ENCODE data around the gene ACACA. TPM values are rescaled to one million over a fixed set of nuclear protein-coding genes. Genes with fewer than 3 reads are reported as not detected.

The ACACA gene
- total and polyA plus RNA-seq, 2 donors (not counting 3 experiments of a cell fraction or from before 2014, with no cell fraction given) = 55.3 to 124 TPM

DNA sequence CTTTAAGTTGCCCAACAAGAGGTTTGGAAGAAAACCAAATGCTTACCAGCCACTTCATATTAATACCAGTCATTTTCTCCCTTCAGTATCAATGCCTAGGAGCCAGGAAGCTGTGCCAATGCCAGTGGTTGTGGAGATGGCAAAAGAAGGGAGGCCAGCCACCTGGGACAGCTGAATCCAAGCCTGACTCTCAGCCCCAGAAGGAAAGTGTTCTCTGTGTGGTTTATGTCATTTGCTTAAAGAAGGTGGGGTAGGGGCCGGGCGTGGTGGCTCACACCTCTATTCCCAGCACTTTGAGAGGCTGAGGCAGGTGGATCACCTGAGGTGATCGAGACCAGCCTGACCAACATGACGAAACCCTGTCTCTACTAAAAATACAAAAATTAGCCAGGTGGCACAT, 17.5 kb downstream of the ACACA start:
- no peak overlapping the region for H2AFZ ChIP-seq (ENCODE audit: low read depth, low read length)
- H4K20me1 ChIP-seq (replicated peaks; ENCODE audit: control insufficient read depth, extremely low read depth, insufficient read depth, low read length) = no peaks in the 10 kb centered on the region
- no peak for FAIRE-seq
- no peak for TF ChIP-seq JUN (IDR thresholded peaks at IDR 0.05; ENCODE audit: borderline replicate concordance, insufficient read depth, insufficient read length, low read depth)
- H3K4me3 ChIP-seq (replicated peaks in 1 of 3; ENCODE audit: insufficient read depth in 1 of 3, low read depth in 1 of 3, low read length in 3 of 3) = no peak overlapping the region
- ChIA-PET POLR2A (no interaction called here), CTCF (interaction anchor here (12.2 kb wide), 1 partner anchor 15 kb away, joined by 123 read pairs; the partner anchor contains the start of gene C17orf78)
- no peak overlapping the region for H3K9ac ChIP-seq (replicated peaks; ENCODE audit: extremely low read depth, insufficient read depth, low read length)
- H3K79me2 ChIP-seq (ENCODE audit: control insufficient read depth, insufficient read depth, low read length) = no peaks in the 10 kb centered on the region
- H3K4me1 ChIP-seq (ENCODE audit: control insufficient read depth, extremely low read depth, insufficient read depth, low read length) = peaks cover 5% of the 10 kb centered on the region
- no peaks in the 10 kb centered on the region for H3K9me3 ChIP-seq (replicated peaks; ENCODE audit: control insufficient read depth, insufficient read depth, low read length)
- H3K4me2 ChIP-seq (ENCODE audit: insufficient read depth, low read length) = no peak overlapping the region
- H3K27ac ChIP-seq (ENCODE audit: insufficient read depth, low read depth, low read length) = no peak overlapping the region
- H3K9me1 ChIP-seq (replicated peaks; ENCODE audit: control insufficient read depth, extremely low read depth, insufficient read depth, low read length) = no peaks in the 10 kb centered on the region
- no TSS peak for BruUV-seq (replicated peaks)
- dilution Hi-C loops (cut with MboI; ENCODE audit: extremely low pct_ligation_motif_present, low sequenced_read_pairs) (no loop called here), intact Hi-C loops (cut with micrococcal nuclease) (no loop called here)
- no peaks in the 10 kb centered on the region for H3K36me3 ChIP-seq (ENCODE audit: control insufficient read depth in 2 of 2, extremely low read depth in 1 of 2, insufficient read depth in 2 of 2, low read length in 2 of 2)
- no peak for DNase-seq (ENCODE audit: low read depth, low spot score)
- no peaks in the 10 kb centered on the region for H3K27me3 ChIP-seq (ENCODE audit: control insufficient read depth in 2 of 2, insufficient read depth in 2 of 2, low read length in 2 of 2)

DNA sequence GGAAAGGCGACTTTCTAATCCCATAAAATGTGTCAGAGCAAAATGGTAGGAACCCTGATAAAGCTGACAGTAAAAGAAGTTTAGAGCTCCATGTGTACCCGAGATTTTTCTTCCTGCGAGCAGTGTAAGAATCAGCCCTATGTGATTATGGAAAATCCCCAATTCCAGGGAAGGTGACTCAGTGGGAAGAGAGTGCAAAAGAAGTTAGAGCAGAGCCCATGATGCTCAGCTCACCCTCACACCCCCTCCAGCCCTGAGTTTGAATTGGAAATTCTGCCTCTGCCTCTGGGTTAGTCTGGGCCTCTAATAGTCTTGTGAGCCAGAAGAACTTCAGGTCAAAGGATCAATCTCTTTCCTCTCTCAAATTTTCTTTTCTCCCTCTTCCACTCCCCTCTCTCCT, 18.4 kb downstream of the ACACA start:
- ChIA-PET POLR2A (no interaction called here), CTCF (interaction anchor here (0.6 to 12.2 kb wide), 5 partner anchors 9 to 262 kb away, joined by 3 to 123 read pairs (median 3); partner anchors contain the start of gene C17orf78)
- FAIRE-seq (no peak), DNase-seq (ENCODE audit: low read depth, low spot score) (no peak)
- Histone ChIP-seq H2AFZ (ENCODE audit: low read depth, low read length) (no peak overlapping the region), H3K36me3 (ENCODE audit: control insufficient read depth in 2 of 2, extremely low read depth in 1 of 2, insufficient read depth in 2 of 2, low read length in 2 of 2) (no peaks in the 10 kb centered on the region), H3K4me1 (ENCODE audit: control insufficient read depth, extremely low read depth, insufficient read depth, low read length) (peaks cover 6% of the 10 kb centered on the region), H3K4me2 (ENCODE audit: insufficient read depth, low read length) (no peak overlapping the region), H3K9me1 (replicated peaks; ENCODE audit: control insufficient read depth, extremely low read depth, insufficient read depth, low read length) (no peaks in the 10 kb centered on the region), H3K4me3 (replicated peaks in 1 of 3; ENCODE audit: insufficient read depth in 1 of 3, low read depth in 1 of 3, low read length in 3 of 3) (no peak overlapping the region), H3K27ac (ENCODE audit: insufficient read depth, low read depth, low read length) (no peak overlapping the region), H3K9ac (replicated peaks; ENCODE audit: extremely low read depth, insufficient read depth, low read length) (no peak overlapping the region), H3K79me2 (ENCODE audit: control insufficient read depth, insufficient read depth, low read length) (no peaks in the 10 kb centered on the region), H4K20me1 (replicated peaks; ENCODE audit: control insufficient read depth, extremely low read depth, insufficient read depth, low read length) (no peaks in the 10 kb centered on the region), H3K27me3 (ENCODE audit: control insufficient read depth in 2 of 2, insufficient read depth in 2 of 2, low read length in 2 of 2) (no peaks in the 10 kb centered on the region), H3K9me3 (replicated peaks; ENCODE audit: control insufficient read depth, insufficient read depth, low read length) (no peaks in the 10 kb centered on the region)
- intact Hi-C loops (cut with micrococcal nuclease) = no loop called here
- TF ChIP-seq JUN (IDR thresholded peaks at IDR 0.05; ENCODE audit: borderline replicate concordance, insufficient read depth, insufficient read length, low read depth) (no peak), MYC (IDR thresholded peaks at IDR 0.05; ENCODE audit: low read depth, low read length) (no peak), POLR2AphosphoS5 (IDR thresholded peaks at IDR 0.05; ENCODE audit: insufficient read depth, low read depth, low read length) (no peak), POLR2A (IDR thresholded peaks at IDR 0.05; ENCODE audit: low read depth, low read length) (no peak), EZH2 (IDR thresholded peaks at IDR 0.05; ENCODE audit: borderline replicate concordance, low read depth, low read length, severe bottlenecking) (no peak)
- no TSS peak for BruUV-seq (replicated peaks)
- dilution Hi-C loops (cut with MboI; ENCODE audit: extremely low pct_ligation_motif_present, low sequenced_read_pairs) = no loop called here

Data from endothelial cell of umbilical vein (primary cell).